A549 (cell line): Measurements from ENCODE around the gene NSUN7.

Experiments
- CTCF ChIP-seq: fragments of >200 bp; sonication (Bioruptor Twin); formaldehyde crosslinking; IDR thresholded peaks from 3 replicates; pipeline ENCODE4 v1.5.1; 2016
- E2F6 ChIP-seq: IDR thresholded peaks from 2 replicates; pipeline ENCODE4 v1.6.1; 2012; ENCODE audit warnings: low read depth, borderline replicate concordance
- EHF ChIP-seq: fragments of 250-450 bp; sonication (Bioruptor Pico); IDR thresholded peaks from 2 replicates; pipeline ENCODE4 v1.5.0; 2020; ENCODE audit warnings: mild to moderate bottlenecking
- ESRRA ChIP-seq: fragments of 150-350 bp; IDR thresholded peaks from 2 replicates; pipeline ENCODE4 v1.6.1; 2014; ENCODE audit warnings: mild to moderate bottlenecking, low read length, borderline replicate concordance
- HDAC2 ChIP-seq: fragments of 200-600 bp; sonication (generic); IDR thresholded peaks from 2 replicates; pipeline ENCODE4 v1.6.1; 2016
- MYC ChIP-seq: IDR thresholded peaks from 2 replicates; pipeline ENCODE4 v1.6.1; 2012; ENCODE audit warnings: mild to moderate bottlenecking, inconsistent platforms, low read length, improper control_type of control experiment, borderline replicate concordance
- POLR2A ChIP-seq: IDR thresholded peaks from 2 replicates; pipeline ENCODE4 v1.6.1; 2012; ENCODE audit warnings: mild to moderate bottlenecking, low read length
- REST ChIP-seq: fragments of 200-600 bp; sonication (generic); IDR thresholded peaks from 2 replicates; pipeline ENCODE4 v1.6.1; 2016; ENCODE audit warnings: antibody characterized with exemption, mild to moderate bottlenecking, moderate library complexity
- ZFP36 ChIP-seq: fragments of 450-650 bp; IDR thresholded peaks from 2 replicates; pipeline ENCODE4 v1.6.1; 2014; ENCODE audit warnings: borderline replicate concordance; ENCODE audit not compliant: partially characterized antibody

GRCh38 chr4:40822420-40823166 is 72.8 kb downstream of the NSUN7 start:
- TF ChIP-seq CTCF (no peak), ZFP36 (no peak), REST (no peak), POLR2A (no peak), E2F6 (no peak), EHF (no peak), ESRRA (no peak), MYC (no peak), HDAC2 (no peak)
